Upper lobe of left lung (tissue), 4 donors: ENCODE data around the gene TMC7.

ENCODE experiments used
- CTCF ChIP-seq, 6 experiments: fragments of 450-650 bp in 4 of 6; fragments of 200-600 bp in 2 of 6; sonication (generic) in 2 of 6; IDR thresholded peaks; one replicate each; pipeline ENCODE4 v1.5.1; 2016 to 2019; ENCODE audit warnings: antibody characterized with exemption in 6 of 6
- EP300 ChIP-seq, 4 donors: sonication (generic); formaldehyde crosslinking; IDR thresholded peaks; one replicate each; pipeline ENCODE4 v1.5.1; 2017; ENCODE audit warnings: antibody characterized with exemption in 4 of 4, control low read depth in 2 of 4
- POLR2A ChIP-seq, 4 donors: fragments of 450-650 bp; IDR thresholded peaks; one replicate each; pipeline ENCODE4 v1.5.1; 2016 to 2017; ENCODE audit warnings: antibody characterized with exemption in 4 of 4, mild to moderate bottlenecking in 2 of 4
- POLR2AphosphoS5 ChIP-seq, 2 donors: sonication (generic); formaldehyde crosslinking; IDR thresholded peaks; one replicate each; pipeline ENCODE4 v1.5.1; 2017; ENCODE audit warnings: antibody characterized with exemption in 2 of 2

- TF ChIP-seq POLR2AphosphoS5 (IDR thresholded peaks at IDR 0.05) (no peak), CTCF (IDR thresholded peaks at IDR 0.05) (no peak), POLR2A (IDR thresholded peaks at IDR 0.05) (no peak), EP300 (IDR thresholded peaks at IDR 0.05) (no peak)
These were observed 22.1 kb downstream of the TMC7 start for GRCh38 chr16:19005561-19006445.
